GM19238 (cell line): ENCODE data around the gene ZCCHC3.

ENCODE experiments used
- DNase-seq: peaks from one replicate; pipeline ENCODE4 v3.0.0; 2011; ENCODE audit warnings: low spot score; ENCODE audit not compliant: insufficient read length

The ZCCHC3 gene

DNA sequence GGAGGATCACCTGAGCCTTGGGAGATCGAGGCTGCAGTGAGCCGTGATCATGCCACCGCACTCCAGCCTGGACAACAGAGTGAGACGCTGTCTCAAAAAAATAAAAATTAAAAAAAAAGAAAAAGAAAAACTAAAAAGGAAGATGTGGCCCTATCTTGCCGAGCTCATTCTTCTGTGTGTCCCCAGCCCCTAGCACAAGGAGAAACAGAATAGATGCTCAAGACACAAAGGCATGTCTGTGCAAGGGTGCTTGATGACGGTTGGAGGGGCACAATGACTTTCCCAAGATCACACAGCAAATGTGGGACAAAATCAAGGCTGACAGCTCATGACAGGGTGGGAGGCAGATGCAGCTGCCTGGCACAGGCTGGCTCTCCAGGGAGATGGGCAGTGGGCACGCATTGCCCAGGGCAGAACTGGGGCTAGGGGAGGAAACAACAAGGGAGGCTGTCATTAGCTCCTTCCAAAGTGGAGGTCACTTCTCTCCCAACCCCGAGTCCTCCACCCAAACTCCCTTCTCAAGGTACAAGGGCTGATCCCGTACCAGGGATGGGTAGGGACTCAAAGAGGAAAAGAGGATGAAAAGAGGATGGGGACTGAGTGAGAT, 48.8 kb downstream of the ZCCHC3 start:
- no peak for DNase-seq

DNA sequence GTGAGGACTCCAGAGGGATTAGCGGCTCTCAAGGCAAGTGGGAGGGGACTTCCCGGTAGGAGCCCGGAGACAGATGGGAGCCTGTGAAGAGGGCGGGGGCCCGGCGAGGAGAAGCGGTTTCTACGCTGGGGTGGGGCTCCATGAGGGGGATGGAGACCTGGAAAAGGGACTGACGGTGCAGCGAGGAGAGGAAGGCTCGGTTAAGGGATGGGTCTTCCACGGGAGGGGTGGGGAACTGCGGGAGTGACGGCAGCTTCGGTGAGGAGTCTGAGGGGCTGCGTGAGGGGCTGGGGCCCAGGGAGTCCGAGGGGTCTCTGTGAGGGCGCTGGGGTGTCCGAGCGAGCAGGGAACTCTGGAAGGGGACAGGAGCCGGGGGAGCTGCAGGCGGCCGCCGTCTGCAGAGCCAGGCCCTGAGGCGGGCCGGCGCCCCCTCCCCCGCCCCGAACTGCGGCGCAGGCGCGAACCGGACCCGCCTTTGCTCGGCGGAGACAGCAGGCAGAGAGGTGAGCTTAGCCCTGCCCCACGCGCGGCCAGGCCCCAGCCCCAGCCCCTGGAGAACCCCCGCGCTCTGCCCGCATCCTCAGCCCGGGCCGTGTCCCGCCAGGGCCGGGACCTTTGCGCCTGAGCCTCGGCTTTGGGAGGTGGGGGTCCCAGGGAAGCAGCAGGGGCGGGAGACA, 49.4 kb downstream of the ZCCHC3 start, which contains the start of gene NRSN2:
TSS of gene NRSN2 (plus strand) at position 472 of the 677 bp plus-strand sequence. CDS start 2,533 bp downstream, outside the sequence.
- DNase-seq: peak; percentile 70

DNA sequence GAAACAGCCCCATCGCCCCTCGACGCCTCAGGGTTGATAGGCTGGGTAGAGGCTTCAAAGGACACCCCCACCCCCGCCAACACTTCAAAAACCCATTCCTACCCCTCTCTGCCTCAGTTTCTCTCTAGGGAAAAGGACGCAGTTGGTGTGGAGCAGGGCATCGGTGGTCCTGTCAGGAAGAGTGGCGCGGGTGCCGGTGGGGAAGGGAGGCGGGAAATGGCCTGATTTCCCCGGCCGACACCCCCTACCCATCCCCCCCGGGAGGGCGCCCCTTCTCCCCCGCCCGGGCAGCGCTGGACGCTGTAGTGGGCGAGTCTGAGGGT, 49.9 kb downstream of the ZCCHC3 start:
- DNase-seq: no peak

DNA sequence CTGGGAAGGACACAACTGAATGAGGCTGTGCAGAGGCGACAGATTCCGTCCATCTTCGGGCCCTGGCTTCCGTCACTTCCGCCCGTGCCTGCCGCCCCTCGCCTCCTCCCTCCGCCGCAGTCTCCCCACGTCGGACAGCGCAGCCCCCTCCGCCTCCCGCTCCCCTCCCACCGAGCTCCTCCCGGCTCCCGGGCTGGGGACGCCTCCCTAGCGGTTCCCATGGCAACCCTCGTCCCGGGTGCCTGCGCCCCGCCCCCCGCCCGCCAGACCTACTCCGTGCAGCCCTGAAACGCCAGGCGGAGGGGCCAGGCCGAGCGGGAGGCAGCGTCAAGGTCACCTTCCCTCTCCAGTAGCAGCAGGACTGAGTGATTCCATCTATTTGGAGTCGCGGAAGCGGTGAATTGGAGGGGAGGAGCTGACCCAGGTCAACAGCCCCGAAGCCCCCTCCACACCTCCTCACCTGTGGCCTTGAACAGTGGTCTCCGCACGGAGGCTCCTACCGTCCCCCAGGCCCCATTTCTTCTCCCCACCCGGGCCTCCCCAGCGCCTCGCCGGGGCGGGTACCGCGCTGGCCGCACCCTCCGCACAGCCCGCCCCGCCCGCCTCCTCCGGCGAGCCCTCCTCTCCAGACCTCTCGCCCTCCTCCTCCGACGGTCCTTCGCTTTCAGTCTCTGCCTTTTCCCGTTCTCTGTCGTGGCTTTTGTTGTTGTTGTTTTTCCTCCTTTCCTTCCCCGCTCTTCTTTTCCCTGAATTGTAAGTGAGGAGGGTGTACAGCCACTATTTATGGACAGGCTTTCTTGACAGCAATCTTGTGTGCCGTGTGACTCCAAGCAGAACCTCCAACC, 50.5 kb downstream of the ZCCHC3 start:
- peak; percentile 90 for DNase-seq

DNA sequence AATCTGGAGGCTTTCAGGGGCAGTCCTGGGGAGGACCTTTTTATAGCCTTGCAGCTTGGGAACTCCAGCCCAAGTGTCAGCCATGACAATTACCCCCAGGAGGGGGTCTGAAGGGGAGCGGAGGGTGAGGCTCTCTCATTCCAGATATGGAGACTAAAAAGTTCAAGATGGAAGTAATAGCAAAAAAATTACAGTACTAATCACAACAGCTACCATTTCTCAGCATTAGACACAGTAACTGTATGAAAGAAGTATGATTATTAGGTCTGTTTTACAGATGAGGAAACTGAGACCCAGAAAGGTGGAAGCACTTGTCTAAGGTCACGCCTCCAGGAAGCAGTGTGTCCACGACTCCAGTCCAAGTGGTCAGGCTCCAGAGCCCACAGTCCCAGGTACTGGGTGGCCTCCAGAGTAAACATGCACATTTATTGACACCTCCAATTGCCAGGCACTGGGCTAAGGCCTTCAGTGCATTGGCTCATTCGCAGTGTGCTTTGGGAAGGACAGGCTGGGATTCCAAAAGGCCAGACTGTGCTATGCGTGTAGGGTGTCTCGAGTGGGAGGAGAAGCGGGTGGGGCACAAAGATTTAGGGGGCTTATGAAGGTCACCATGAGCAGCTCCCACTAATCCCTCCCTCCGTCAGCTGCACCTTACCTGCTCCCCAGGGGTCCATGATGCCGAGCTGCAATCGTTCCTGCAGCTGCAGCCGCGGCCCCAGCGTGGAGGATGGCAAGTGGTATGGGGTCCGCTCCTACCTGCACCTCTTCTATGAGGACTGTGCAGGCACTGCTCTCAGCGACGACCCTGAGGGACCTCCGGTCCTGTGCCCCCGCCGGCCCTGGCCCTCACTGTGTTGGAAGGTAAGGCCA, 51.8 kb downstream of the ZCCHC3 start:
- no peak for DNase-seq
